ENCODE results near the gene RFC3.

The RFC3 gene

GRCh38 chr13:33863188-33863789 is 45.3 kb downstream of the RFC3 start:
- DNase-seq (ENCODE audit: low read depth in 3 of 3, low spot score in 1 of 3) = no peak

DNA sequence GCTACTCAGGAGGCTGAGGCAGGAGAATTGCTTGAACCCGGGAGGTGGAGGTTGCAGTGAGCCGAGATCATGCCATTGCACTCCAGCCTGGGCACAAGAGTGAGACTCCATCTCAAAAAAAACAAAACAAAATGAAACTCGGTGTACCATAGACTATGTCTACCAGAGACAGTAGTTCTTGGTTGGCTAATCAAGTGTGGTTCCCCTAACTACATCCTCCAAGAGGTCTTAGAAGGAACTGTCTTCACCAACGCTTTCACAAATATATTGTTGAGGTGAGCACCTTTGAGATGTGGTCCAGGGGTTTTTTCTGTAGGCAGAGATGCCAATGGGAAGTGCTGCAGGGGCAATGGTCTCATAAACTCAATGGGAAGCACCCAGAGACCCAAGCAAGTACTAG is 48.0 kb downstream of the RFC3 start:
- no peak for DNase-seq (ENCODE audit: low read depth in 3 of 3, low spot score in 1 of 3)

- DNase-seq (ENCODE audit: low read depth in 3 of 3, low spot score in 1 of 3) = no peak
These were observed 49.5 kb downstream of the RFC3 start for GRCh38 chr13:33867472-33867871.

- no peak for DNase-seq (ENCODE audit: low read depth in 3 of 3, low spot score in 1 of 3)
These were observed 50.5 kb downstream of the RFC3 start for GRCh38 chr13:33868343-33868994.

GRCh38 chr13:33869005-33869404 is 51.1 kb downstream of the RFC3 start:
- DNase-seq (ENCODE audit: low read depth in 3 of 3, low spot score in 1 of 3) = no peak

DNA sequence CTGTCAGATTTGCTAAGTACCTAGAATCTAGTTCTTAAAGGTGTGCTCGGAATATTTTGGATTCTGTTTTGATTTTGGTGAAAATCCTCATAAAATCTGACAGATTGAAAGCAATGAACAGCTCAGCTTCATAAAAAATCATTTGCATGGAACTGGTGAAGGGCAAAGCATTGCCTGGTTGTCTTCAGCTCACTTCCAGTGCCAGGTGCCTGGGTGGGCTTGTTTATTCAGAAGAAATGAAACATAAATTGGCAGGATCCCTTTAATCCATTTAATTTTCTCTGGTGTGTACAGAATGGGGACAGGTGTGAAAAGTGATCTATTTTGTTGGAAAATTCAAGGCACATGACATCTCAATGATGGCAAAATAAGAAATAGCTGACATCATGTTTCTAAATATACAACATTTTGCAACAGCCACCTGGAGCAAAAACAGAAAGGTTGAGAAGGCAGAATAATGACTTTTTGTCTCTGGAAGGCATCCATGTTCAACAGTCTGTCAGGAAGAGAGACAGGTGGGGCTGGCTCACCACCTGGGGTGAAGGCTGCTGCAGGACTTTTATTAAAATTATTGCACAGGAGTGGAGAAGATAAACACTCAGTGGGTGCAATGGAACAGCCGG is 52.2 kb downstream of the RFC3 start:
- DNase-seq (ENCODE audit: low read depth in 3 of 3, low spot score in 1 of 3) = no peak

DNA sequence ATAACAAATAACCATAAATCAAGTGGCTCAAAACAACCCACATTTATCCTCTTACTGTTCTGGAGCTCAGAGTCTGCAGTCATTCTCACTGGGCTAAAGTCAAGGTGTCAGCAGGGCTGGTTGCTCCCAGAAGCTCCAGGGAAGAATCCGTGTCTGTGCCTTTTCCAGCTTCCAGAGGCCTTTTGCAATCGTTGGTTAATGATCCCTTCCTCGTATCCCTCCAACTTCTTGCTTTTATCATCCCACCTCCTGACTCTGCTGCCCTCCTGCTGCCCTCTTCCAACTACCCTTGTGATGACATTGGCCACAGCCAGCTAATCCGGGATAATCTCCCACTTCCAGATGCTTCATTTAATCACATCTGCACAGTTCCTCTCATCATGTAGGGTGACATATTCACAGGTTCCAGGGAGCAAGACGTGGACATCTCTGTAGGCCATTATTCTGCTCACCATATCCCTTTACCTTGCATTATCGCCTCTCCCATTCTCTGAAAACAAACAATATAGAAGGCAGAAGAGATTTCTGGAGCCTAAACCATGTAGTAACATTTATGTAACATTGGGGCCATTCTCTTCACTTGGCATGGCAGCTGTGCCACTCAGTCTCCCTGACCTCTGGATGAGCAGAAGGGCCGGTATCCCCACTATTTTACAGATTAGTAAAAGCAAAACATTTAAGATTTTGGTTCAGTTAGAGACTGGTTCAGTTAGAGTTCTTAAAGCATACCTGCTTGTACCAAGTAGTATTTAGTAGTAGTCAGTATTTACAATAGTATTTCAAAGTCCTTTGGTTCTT is 53.5 kb downstream of the RFC3 start:
- DNase-seq (ENCODE audit: low read depth in 3 of 3, low spot score in 1 of 3) = no peak

DNA sequence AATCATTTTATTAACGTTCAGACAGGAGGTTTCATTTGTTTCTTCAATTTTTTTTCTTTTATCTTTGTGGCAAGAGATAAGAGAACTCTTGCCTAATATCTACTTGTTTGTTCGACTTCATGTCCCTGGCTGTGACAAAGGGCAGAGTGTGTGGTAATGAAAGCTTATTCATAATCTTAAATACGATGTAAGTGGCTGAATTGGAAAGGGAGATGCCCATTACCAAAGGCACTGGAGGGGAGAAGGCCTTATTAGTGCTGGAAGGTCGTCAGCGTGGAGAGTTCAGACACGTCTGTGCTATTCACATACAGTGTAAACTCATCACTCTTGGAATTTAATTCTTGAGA is 54.0 kb downstream of the RFC3 start:
- no peak for DNase-seq (ENCODE audit: low read depth in 3 of 3, low spot score in 1 of 3)

DNA sequence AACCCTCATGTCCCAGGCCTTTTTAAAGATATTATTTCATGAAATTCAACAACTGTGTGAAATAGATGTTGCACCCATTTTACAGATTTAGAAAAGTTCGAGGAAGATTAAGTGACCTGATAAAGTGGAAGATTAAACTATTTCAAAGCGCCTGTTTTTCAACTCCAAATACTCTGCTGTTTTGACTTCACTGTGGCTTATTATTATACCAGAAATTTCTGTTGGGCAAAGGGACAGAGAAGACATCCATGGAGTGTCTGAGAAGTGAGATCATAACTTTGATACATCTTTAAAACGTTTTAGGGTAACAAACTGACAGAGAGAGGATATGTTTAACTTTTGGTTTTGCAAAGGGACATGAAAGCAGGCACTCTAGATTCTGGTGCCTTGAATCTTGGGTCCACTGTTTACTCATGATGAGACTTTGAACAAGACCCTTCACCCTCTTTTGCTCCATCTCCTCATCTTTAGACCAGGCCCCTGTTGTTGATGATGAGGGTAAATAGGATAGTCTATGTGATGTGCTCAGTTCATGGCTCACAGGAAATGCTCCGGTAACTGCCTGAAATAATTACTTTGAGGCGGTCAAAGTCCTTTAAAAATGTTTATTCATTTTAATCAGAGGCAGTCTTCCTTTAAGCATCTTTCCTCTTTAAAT is 55.4 kb downstream of the RFC3 start:
- DNase-seq (ENCODE audit: low read depth in 3 of 3, low spot score in 1 of 3) = no peak

DNA sequence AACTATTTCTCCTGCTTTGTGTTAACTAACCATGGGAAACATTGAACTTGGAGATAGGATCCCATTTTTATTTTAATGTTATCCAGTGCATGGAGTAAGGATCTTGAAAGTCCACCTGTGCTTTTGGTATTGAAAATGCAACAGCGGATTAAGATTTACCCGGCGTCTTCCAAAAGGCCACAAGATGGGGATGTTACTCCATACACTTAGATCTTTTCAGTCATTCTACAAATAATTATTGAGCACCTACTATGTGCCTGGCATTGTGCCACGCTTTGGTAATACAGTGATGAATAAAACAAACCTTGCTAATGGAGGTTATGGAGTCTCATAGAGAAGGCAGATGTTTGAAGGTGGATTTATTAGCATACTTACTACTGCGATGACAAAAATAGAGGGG is 56.9 kb downstream of the RFC3 start:
- DNase-seq (ENCODE audit: low read depth in 3 of 3, low spot score in 1 of 3) = no peak

DNA sequence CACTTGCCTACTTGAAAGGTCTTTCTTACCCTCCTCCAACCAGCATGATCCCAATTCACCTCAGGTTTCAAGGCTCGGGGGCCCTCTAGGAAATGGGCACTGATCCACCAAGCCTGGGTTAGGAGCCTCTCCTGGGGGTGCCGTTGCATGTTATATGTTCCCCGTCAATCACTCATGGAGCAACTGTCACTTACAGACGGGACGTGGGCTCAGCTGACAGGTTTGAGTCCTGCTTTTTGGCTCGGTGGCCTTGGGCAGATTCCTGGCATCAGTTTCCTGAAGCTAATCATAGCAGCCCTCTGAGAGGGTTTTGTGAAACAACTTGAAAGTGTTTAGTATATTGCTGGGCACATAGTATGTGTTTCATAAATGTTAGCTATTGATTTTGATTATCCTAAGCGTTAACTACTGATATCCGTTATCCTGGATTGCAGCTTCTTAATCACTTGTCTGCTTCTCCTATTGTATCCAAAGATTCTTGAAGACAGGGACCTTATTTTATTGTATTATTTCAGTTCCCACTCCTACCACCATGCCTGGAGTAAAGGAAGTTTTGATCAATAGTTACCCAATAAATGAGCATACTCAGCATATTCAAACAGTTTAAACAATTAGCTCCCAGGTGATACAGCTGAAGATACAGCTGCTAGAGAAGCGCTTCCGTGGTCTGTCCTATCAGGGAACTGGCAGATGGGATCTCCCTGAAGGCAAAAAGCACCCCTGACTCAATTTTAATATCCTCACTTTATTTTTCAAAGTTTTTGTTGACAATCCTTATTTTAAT is 57.9 kb downstream of the RFC3 start:
- DNase-seq (ENCODE audit: low read depth in 3 of 3, low spot score in 1 of 3) = no peak

- DNase-seq (ENCODE audit: low read depth in 3 of 3, low spot score in 1 of 3) = no peak
These were observed 58.9 kb downstream of the RFC3 start for GRCh38 chr13:33876716-33877394.

DNA sequence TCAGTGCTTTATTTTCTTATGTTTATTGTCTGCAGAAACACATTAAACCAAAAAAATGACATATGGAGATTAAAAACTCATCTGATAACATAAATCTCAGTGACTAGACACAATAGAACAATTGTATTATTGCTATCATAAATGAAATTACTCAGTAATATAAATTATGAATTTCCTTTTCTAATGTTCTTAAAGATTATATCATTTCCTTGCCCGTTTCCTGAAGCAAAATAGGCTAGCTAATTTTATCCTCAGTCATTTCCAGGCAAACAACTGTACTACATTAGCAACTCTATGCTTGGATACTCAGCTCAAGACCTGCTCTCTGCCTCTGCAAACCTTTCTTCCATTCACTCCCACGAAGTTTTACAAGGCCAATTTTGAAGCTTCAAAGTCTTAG is 61.2 kb downstream of the RFC3 start:
- no peak for DNase-seq (ENCODE audit: low read depth in 3 of 3, low spot score in 1 of 3)

DNA sequence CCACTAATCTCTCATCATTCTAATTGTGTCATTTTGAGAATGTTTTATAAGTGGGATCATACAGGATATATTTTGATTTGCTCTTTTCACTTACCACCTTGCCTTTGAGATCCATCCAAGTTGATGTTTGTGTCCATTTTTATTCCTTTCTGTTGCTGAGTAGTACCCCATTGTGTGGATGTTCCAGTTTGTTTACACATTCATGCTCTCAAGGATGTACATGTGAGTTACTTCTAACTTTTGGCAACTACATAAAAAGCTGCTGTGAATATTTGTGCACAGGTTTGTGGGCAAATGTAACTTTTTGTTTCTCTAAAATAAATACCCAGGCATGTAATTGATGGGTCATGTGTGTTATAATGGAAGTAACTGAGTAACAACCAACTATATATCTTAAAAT is 64.9 kb downstream of the RFC3 start:
- DNase-seq (ENCODE audit: low read depth in 3 of 3, low spot score in 1 of 3) = no peak

DNA sequence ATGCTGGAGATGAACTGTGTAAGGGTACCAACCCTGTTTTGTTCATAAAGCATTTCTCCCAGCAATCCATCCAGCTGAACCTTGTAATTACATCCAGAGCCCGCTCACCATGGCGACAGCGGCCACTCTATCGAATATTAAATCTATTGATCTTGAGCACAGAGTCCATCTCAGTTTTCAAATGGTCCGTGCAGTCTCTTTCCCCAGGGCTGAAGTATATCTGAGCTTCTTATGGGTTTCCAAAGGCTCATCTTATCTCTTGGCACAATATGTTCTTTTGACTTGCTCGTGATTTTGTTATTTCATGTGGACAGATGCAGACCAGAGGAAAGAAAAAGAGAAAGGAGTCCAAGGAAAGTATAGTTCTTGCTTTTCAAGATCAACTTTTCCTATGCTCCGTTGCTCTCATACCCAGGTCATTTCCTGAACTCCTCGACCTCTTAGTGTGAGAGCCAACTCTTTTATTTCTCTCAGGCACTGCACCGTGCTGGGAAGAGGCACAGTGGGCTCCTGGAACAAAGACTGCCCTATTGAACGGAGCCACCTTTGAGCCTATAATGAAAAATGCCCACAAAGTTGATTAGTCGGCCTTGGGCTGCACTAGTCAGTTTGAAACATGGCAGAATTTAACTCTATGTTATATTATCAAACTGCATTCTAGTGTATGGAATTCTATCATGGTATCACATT is 66.7 kb downstream of the RFC3 start:
- DNase-seq (ENCODE audit: low read depth in 3 of 3, low spot score in 1 of 3) = no peak
